IMR-90 (cell line): Measurements from ENCODE around the gene CCDC141. TPM values are rescaled to one million over a fixed set of nuclear protein-coding genes. Genes with fewer than 3 reads are reported as not detected.
"Not testable (repeated sequence)": the region's sequence is repeated elsewhere in the genome, so short reads cannot be mapped to it uniquely, and the experiment has no call there.

Source experiments
- ATAC-seq: fragments of 200-7000 bp; cut with Tn5 transposase; 2 replicates; pipeline ENCODE4 v1.9.1; 2020; ENCODE audit warnings: low read depth, mild to moderate bottlenecking, moderate library complexity
- BruUV-seq: library from RNA; stranded (reverse); fragments of 400-500 nt; replicated peaks from 2 replicates; lab custom pipeline; 2021; lab: Mats Ljungman, UMichigan
- CTCF ChIA-PET: fragments of 300-600 bp; formaldehyde crosslinking; extraction: SDS; loops from one replicate; lab custom pipeline; 2021; ENCODE audit warnings: antibody characterized with exemption; lab: Yijun Ruan, JAX
- POLR2A ChIA-PET: fragments of 300-600 bp; sonication (Branson Sonifier 250); formaldehyde crosslinking; loops from one replicate; lab custom pipeline; 2022; ENCODE audit warnings: antibody characterized with exemption; ENCODE audit not compliant: unreplicated experiment; lab: Charles Lee
- DNase-seq: peaks from one replicate; pipeline ENCODE4 v3.0.0; 2013
- H2AFZ ChIP-seq: replicated peaks from 2 replicates; pipeline ENCODE3; 2013; ENCODE audit warnings: low read length, mild to moderate bottlenecking; ENCODE audit not compliant: poor library complexity
- H2AK5ac ChIP-seq: 2 replicates; pipeline ENCODE4 v1.6.1; 2013; ENCODE audit warnings: low read depth, low read length, inconsistent platforms
- H2AK9ac ChIP-seq: replicated peaks from 2 replicates; pipeline ENCODE3; 2013; ENCODE audit warnings: mild to moderate bottlenecking, low read depth, low read length, moderate library complexity; ENCODE audit not compliant: poor library complexity
- H2BK120ac ChIP-seq: 2 replicates; pipeline ENCODE4 v1.6.1; 2013; ENCODE audit warnings: low read depth, low read length, inconsistent platforms
- H2BK15ac ChIP-seq: 3 replicates; pipeline ENCODE4 v1.6.1; 2013; ENCODE audit warnings: low read depth, low read length, inconsistent platforms
- H2BK20ac ChIP-seq: 2 replicates; pipeline ENCODE4 v1.6.1; 2013; ENCODE audit warnings: low read depth, mild to moderate bottlenecking, inconsistent platforms, low read length, moderate library complexity
- H2BK5ac ChIP-seq: 2 replicates; pipeline ENCODE4 v1.6.1; 2013; ENCODE audit warnings: mild to moderate bottlenecking, low read depth, low read length, inconsistent platforms; ENCODE audit not compliant: poor library complexity, severe bottlenecking
- H3K14ac ChIP-seq: replicated peaks from 2 replicates; pipeline ENCODE4 v1.6.1; 2013; ENCODE audit warnings: low read depth, low read length, inconsistent platforms
- H3K18ac ChIP-seq: 2 replicates; pipeline ENCODE4 v1.6.1; 2013; ENCODE audit warnings: low read depth, low read length, control low read depth
- H3K23ac ChIP-seq: 2 replicates; pipeline ENCODE4 v1.6.1; 2013; ENCODE audit warnings: low read depth, low read length, inconsistent platforms
- H3K27ac ChIP-seq: 2 replicates; pipeline ENCODE4 v1.5.1; 2013; ENCODE audit warnings: mild to moderate bottlenecking, control low read depth, low read length; ENCODE audit not compliant: insufficient read depth
- H3K27me3 ChIP-seq: 2 replicates; pipeline ENCODE4 v1.6.1; 2013; ENCODE audit warnings: low read length; ENCODE audit not compliant: control insufficient read depth, insufficient read depth
- H3K36me3 ChIP-seq: 2 replicates; pipeline ENCODE4 v1.6.1; 2013; ENCODE audit warnings: low read length, mixed read lengths; ENCODE audit not compliant: control insufficient read depth, insufficient read depth
- H3K4ac ChIP-seq: 2 replicates; pipeline ENCODE4 v1.6.1; 2013; ENCODE audit warnings: low read depth, low read length, inconsistent platforms
- H3K4me1 ChIP-seq: 2 replicates; pipeline ENCODE4 v1.6.1; 2013; ENCODE audit warnings: low read length, mixed read lengths; ENCODE audit not compliant: control insufficient read depth, insufficient read depth
- H3K4me2 ChIP-seq: 2 replicates; pipeline ENCODE4 v1.6.1; 2013; ENCODE audit warnings: low read depth, mild to moderate bottlenecking, control low read depth, low read length, moderate library complexity
- H3K4me3 ChIP-seq: 2 replicates; pipeline ENCODE4 v1.5.1; 2013; ENCODE audit warnings: low read depth, mild to moderate bottlenecking, control low read depth, low read length, moderate library complexity; ENCODE audit not compliant: insufficient read depth
- H3K56ac ChIP-seq: 2 replicates; pipeline ENCODE4 v1.6.1; 2013; ENCODE audit warnings: low read length, inconsistent platforms; ENCODE audit not compliant: insufficient read depth; ENCODE audit errors: extremely low read depth
- H3K79me1 ChIP-seq, 2 experiments: 2 replicates each; pipeline ENCODE4 v1.6.1; 2013; ENCODE audit warnings: low read length in 2 of 2, inconsistent platforms in 1 of 2, low read depth in 1 of 2
- H3K9ac ChIP-seq: 2 replicates; pipeline ENCODE4 v1.6.1; 2013; ENCODE audit warnings: low read depth, low read length, control low read depth
- H3K9me1 ChIP-seq: 2 replicates; pipeline ENCODE4 v1.6.1; 2013; ENCODE audit warnings: low read length, inconsistent platforms; ENCODE audit not compliant: insufficient read depth
- H3K9me3 ChIP-seq: 2 replicates; pipeline ENCODE4 v1.6.1; 2013; ENCODE audit warnings: low read length; ENCODE audit not compliant: control insufficient read depth, insufficient read depth
- H4K20me1 ChIP-seq: 2 replicates; pipeline ENCODE4 v1.6.1; 2013; ENCODE audit warnings: low read length, inconsistent platforms; ENCODE audit not compliant: insufficient read depth
- H4K5ac ChIP-seq: 2 replicates; pipeline ENCODE4 v1.6.1; 2013; ENCODE audit warnings: mild to moderate bottlenecking, low read depth, low read length, control low read depth
- H4K8ac ChIP-seq, 2 experiments: 2 replicates each; pipeline ENCODE4 v1.6.1; 2013; ENCODE audit warnings: low read depth in 2 of 2, low read length in 2 of 2, control low read depth in 1 of 2, inconsistent platforms in 1 of 2
- H4K91ac ChIP-seq: 2 replicates; pipeline ENCODE4 v1.6.1; 2013; ENCODE audit warnings: low read depth, low read length, inconsistent platforms; ENCODE audit not compliant: insufficient read depth
- WGBS, 2 experiments: methylation state at CpG; one replicate each; pipeline versions ENCODE4 v1.1.5 to v1.1.7; 2013; ENCODE audit warnings: missing lambda C conversion rate in 2 of 2; ENCODE audit not compliant: insufficient read length in 1 of 2; ENCODE audit errors: extremely low coverage in 2 of 2; 5-methylcytosine and 5-hydroxymethylcytosine counted together
- dilution Hi-C: fragments of 300-500 bp; cut with HindIII; formaldehyde crosslinking; loops from one replicate; pipeline ENCODE4 v1.14.3; 2018; ENCODE audit warnings: low sequenced_read_pairs; ENCODE audit not compliant: unreplicated experiment
- in situ Hi-C: fragments of 300-500 bp; cut with MboI; formaldehyde crosslinking; loops from 3 replicates; pipeline ENCODE4 v1.14.3; 2019; ENCODE audit warnings: low sequenced_read_pairs, inconsistent platforms, mixed read lengths
- intact Hi-C: fragments of 100-400 bp; cut with micrococcal nuclease; formaldehyde crosslinking; loops from 2 replicates; pipeline ENCODE4 v1.10.0; 2022
- polyA plus RNA-seq, 3 experiments: library from polyadenylated mRNA; depleted of rRNA; stranded (reverse); fragments of >200 nt; gene quantifications; 2 replicates each; pipeline ENCODE4 v1.2.3, GENCODE V29; 2012; ENCODE audit warnings: low replicate concordance in 1 of 3
- total RNA-seq: library from RNA; depleted of rRNA; stranded (reverse); fragments of >200 nt; gene quantifications from 2 replicates; pipeline ENCODE4 v1.2.3, GENCODE V29; 2012

CCDC141 gene
- total and polyA plus RNA-seq, 2 of the 4 experiments (the other 2 are of a cell fraction): not detected

GRCh38 chr2:178989424-178989823 is 60.5 kb downstream of the CCDC141 start:
- WGBS, 2 experiments: no CpG with 5 or more reads among the region's 1 CpG
- H2BK5ac ChIP-seq, H3K36me3 ChIP-seq, H2AK5ac ChIP-seq, H3K4me1 ChIP-seq, H3K14ac ChIP-seq, DNase-seq, in situ Hi-C loops, H3K4me3 ChIP-seq, H4K91ac ChIP-seq, H3K9me1 ChIP-seq, H3K4ac ChIP-seq, H3K79me1 ChIP-seq, dilution Hi-C loops, H4K5ac ChIP-seq, H3K27me3 ChIP-seq, H3K27ac ChIP-seq, H3K4me2 ChIP-seq, H2BK20ac ChIP-seq, H3K23ac ChIP-seq, H4K20me1 ChIP-seq, intact Hi-C loops, H2BK120ac ChIP-seq, POLR2A ChIA-PET, H3K9ac ChIP-seq, H3K18ac ChIP-seq, H4K8ac ChIP-seq, BruUV-seq, H2AFZ ChIP-seq, H3K56ac ChIP-seq, H2BK15ac ChIP-seq, ATAC-seq, H2AK9ac ChIP-seq, H3K9me3 ChIP-seq: not testable (repeated sequence)
- CTCF ChIA-PET: interaction anchor here (0.6 kb wide), 1 partner anchor 35 kb away, joined by 3 read pairs; no protein-coding TSS in a partner anchor

GRCh38 chr2:178982652-178983051 is 67.3 kb downstream of the CCDC141 start:
- H4K20me1 ChIP-seq, H2BK5ac ChIP-seq, H2BK120ac ChIP-seq, in situ Hi-C loops, H3K23ac ChIP-seq, H2BK15ac ChIP-seq, dilution Hi-C loops, H3K4ac ChIP-seq, H3K27me3 ChIP-seq, H4K8ac ChIP-seq, H4K5ac ChIP-seq, H3K9me3 ChIP-seq, intact Hi-C loops, H3K27ac ChIP-seq, BruUV-seq, CTCF ChIA-PET, H3K9me1 ChIP-seq, H3K56ac ChIP-seq, H3K36me3 ChIP-seq, H2AK5ac ChIP-seq, POLR2A ChIA-PET, H3K4me1 ChIP-seq, H3K4me2 ChIP-seq, ATAC-seq, H3K14ac ChIP-seq, H3K4me3 ChIP-seq, H3K18ac ChIP-seq, DNase-seq, H2AFZ ChIP-seq, H2AK9ac ChIP-seq, H4K91ac ChIP-seq, H2BK20ac ChIP-seq, H3K79me1 ChIP-seq, H3K9ac ChIP-seq: not testable (repeated sequence)
- WGBS, 2 experiments: 60% methylated on average over 2 of the region's 10 CpGs; no CpG with 5 or more reads in 1 of the 2 experiments
